Stomach (tissue), 4 donors: ENCODE measurements around the gene GCSAML.

Experiments used
- EP300 ChIP-seq: sonication (generic); formaldehyde crosslinking; IDR thresholded peaks from one replicate; pipeline ENCODE4 v1.6.1; 2017; ENCODE audit warnings: antibody characterized with exemption
- POLR2A ChIP-seq, 4 donors: fragments of 450-650 bp; IDR thresholded peaks; one replicate each; pipeline ENCODE4 v1.6.1; 2016; ENCODE audit warnings: antibody characterized with exemption in 4 of 4, control low read depth in 2 of 4, mild to moderate bottlenecking in 1 of 4, moderate library complexity in 1 of 4
- POLR2AphosphoS5 ChIP-seq, 3 donors: sonication (generic); formaldehyde crosslinking; IDR thresholded peaks; one replicate each; pipeline ENCODE4 v1.6.1; 2016; ENCODE audit warnings: antibody characterized with exemption in 3 of 3
- TF ChIP-seq, protein P1 (sequence below), 7 experiments: fragments of 450-650 bp in 4 of 7; fragments of 200-600 bp in 3 of 7; sonication (generic) in 3 of 7; IDR thresholded peaks; one replicate each; pipeline ENCODE4 v1.5.1; 2016 to 2019; ENCODE audit warnings: antibody characterized with exemption in 7 of 7, control low read depth in 2 of 7, mild to moderate bottlenecking in 1 of 7

DNA sequence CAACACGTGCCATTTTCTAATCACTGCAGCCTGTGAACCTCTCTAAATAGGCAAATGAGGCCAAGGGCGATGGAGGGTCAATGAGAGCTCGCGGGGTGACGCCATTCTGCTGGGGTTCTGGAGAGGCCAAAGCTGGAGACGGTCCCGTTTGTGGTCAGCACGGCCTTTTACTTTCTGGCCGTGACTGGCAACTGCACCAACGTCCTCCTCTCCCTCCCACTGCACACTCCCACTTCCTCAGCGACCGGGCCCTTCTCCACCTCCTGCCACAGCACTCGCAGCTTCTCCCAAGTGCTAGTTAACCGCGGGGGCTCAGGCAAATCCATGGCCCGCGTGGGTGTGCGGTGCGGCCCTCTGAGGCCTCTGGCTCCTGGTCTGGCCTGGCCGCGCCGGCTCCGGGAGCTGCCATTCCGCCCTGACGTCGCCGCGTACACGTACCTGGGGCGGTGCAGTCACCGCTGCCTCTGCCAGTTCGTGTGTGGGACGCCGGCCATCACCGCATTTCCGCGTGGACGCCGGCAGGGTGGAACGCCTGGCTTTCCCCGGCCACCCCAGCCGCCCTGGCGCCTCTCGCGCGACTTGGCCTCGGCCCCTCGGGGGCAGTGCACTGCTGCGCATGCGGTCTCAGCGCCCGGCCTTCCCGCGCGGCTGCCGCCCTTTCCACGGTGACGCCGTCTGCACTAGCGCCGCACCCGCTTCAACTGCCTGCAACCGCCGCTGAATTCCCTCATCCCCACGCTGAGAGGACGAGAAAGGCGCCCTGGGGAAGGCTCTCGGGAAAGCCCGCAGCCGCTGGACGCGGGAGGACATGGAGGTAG lies 30.9 kb upstream of the GCSAML start:
- TF ChIP-seq, protein P1, sequence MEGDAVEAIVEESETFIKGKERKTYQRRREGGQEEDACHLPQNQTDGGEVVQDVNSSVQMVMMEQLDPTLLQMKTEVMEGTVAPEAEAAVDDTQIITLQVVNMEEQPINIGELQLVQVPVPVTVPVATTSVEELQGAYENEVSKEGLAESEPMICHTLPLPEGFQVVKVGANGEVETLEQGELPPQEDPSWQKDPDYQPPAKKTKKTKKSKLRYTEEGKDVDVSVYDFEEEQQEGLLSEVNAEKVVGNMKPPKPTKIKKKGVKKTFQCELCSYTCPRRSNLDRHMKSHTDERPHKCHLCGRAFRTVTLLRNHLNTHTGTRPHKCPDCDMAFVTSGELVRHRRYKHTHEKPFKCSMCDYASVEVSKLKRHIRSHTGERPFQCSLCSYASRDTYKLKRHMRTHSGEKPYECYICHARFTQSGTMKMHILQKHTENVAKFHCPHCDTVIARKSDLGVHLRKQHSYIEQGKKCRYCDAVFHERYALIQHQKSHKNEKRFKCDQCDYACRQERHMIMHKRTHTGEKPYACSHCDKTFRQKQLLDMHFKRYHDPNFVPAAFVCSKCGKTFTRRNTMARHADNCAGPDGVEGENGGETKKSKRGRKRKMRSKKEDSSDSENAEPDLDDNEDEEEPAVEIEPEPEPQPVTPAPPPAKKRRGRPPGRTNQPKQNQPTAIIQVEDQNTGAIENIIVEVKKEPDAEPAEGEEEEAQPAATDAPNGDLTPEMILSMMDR (IDR thresholded peaks at IDR 0.05): no peak
- TF ChIP-seq POLR2A (IDR thresholded peaks at IDR 0.05): no peak
- no peak for TF ChIP-seq POLR2AphosphoS5 (IDR thresholded peaks at IDR 0.05)
- no peak for TF ChIP-seq EP300
